NT2/D1 (cell line): ENCODE measurements around the gene CLPTM1.

ENCODE experiments used
- DNase-seq: peaks from one replicate; pipeline ENCODE4 v3.0.0-alpha.2; 2011; ENCODE audit warnings: low read depth, low spot score
- H3K27me3 ChIP-seq: 2 replicates; pipeline ENCODE4 v1.6.0; 2011; ENCODE audit warnings: mild to moderate bottlenecking; ENCODE audit not compliant: insufficient read length, insufficient read depth
- H3K36me3 ChIP-seq: 2 replicates; pipeline ENCODE4 v1.6.1; 2011; ENCODE audit warnings: mild to moderate bottlenecking, low read length, mixed read lengths; ENCODE audit not compliant: insufficient read depth, insufficient read length
- H3K4me1 ChIP-seq: 2 replicates; pipeline ENCODE4 v1.5.1; 2011; ENCODE audit not compliant: insufficient read depth, insufficient read length
- H3K4me3 ChIP-seq: 2 replicates; pipeline ENCODE4 v1.5.1; 2011; ENCODE audit warnings: low read depth; ENCODE audit not compliant: insufficient read length
- H3K9ac ChIP-seq: 2 replicates; pipeline ENCODE4 v1.6.0; 2011; ENCODE audit warnings: low read depth; ENCODE audit not compliant: insufficient read length
- H3K9me3 ChIP-seq: 2 replicates; pipeline ENCODE4 v1.5.1; 2011; ENCODE audit warnings: mild to moderate bottlenecking, low read length; ENCODE audit not compliant: insufficient read depth
- SUZ12 ChIP-seq: IDR thresholded peaks from 2 replicates; pipeline ENCODE4 v1.6.1; 2011; ENCODE audit not compliant: insufficient read length, insufficient read depth; ENCODE audit errors: extremely low read depth
- YY1 ChIP-seq: IDR thresholded peaks from 2 replicates; pipeline ENCODE4 v1.6.1; 2011; ENCODE audit not compliant: insufficient read length, insufficient read depth
- ZNF274 ChIP-seq: IDR thresholded peaks from 2 replicates; pipeline ENCODE4 v1.6.1; 2011; ENCODE audit warnings: mild to moderate bottlenecking, low read depth, low read length

CLPTM1 gene

DNA sequence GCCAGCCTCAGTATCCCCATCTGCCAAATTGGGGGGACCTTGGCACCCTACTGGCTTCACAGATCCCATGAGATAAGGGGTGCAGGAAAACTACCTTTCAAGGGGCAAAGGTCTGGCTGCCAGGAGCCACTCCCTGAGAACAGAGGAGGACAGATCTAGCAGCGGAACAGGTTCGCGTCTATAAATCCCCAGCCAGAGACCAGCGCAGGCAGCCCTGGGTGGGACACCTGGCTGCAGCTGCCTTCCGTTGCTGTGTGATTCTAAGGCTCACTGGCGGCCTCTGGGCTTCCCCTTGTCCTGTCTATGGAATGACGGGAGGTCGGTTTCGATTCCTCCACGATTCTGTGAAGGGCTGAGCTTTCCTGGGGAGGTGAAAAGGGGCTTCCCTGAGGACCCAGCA, 53.4 kb downstream of the CLPTM1 start:
- Histone ChIP-seq H3K27me3 (no peaks in the 10 kb centered on the region), H3K9ac (no peak overlapping the region), H3K9me3 (no peaks in the 10 kb centered on the region), H3K4me3 (no peak overlapping the region), H3K4me1 (peaks cover 2% of the 10 kb centered on the region), H3K36me3 (peaks cover 27% of the 10 kb centered on the region)
- no peak for TF ChIP-seq ZNF274
- TF ChIP-seq YY1 = no peak
- TF ChIP-seq SUZ12 = no peak
- no peak for DNase-seq

DNA sequence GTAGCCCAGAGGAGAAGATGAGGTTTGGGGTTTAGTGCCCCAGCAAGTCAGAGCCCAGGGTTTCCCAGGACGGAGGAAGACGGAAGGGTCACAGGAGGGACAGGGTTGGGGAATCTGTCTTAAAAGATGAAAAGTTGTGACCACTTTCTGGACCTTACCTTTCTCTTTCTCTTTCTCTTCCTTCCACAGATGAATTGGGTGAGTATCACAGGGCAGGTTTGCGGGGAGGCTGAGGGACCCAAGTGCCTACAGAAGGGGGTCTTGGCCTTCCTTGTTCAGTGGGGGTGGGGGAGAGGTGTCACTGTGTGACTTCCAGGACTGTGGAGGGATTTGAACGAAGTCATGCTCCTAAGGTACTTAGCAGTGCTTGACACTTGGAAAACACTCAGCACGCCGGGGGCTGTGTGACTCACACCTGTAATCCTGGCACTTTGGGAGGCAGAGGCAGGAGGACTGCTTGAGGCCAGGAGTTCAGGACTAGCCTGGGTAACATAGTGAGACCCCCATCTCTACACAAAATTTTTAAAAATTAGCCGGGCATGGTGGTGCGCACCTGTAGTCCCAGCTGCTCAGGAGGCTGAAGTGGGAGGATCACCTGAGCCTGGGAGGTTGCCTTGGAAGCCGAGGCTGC, 54.6 kb downstream of the CLPTM1 start:
- Histone ChIP-seq H3K36me3 (peaks cover 26% of the 10 kb centered on the region), H3K4me3 (no peak overlapping the region), H3K27me3 (no peaks in the 10 kb centered on the region), H3K4me1 (peaks cover 2% of the 10 kb centered on the region), H3K9ac (no peak overlapping the region), H3K9me3 (no peaks in the 10 kb centered on the region)
- TF ChIP-seq ZNF274 (no peak), SUZ12 (no peak), YY1 (no peak)
- DNase-seq = no peak

DNA sequence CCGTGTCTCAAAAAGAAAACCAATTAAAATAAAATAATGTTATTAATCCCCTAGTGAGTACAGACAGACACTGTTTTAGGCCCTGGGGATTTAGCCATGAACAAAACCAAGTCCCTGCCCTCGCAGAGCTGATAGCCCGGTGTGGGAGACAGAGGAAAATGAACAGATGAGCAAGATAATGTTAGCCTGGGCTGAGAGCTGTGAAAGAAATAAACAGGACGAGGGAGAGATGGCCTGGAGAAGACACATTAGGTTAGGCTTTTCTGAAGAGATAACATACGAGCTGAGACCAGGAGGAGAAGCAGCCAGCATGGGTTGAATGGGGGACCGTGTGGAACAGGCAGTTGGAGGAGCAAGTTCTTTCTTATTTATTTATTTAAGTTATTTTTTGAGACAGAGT, 55.1 kb downstream of the CLPTM1 start:
- Histone ChIP-seq H3K4me3 (no peak overlapping the region), H3K36me3 (peaks cover 22% of the 10 kb centered on the region), H3K9ac (no peak overlapping the region), H3K9me3 (no peaks in the 10 kb centered on the region), H3K4me1 (peaks cover 2% of the 10 kb centered on the region), H3K27me3 (no peaks in the 10 kb centered on the region)
- no peak for DNase-seq
- TF ChIP-seq ZNF274 = no peak

DNA sequence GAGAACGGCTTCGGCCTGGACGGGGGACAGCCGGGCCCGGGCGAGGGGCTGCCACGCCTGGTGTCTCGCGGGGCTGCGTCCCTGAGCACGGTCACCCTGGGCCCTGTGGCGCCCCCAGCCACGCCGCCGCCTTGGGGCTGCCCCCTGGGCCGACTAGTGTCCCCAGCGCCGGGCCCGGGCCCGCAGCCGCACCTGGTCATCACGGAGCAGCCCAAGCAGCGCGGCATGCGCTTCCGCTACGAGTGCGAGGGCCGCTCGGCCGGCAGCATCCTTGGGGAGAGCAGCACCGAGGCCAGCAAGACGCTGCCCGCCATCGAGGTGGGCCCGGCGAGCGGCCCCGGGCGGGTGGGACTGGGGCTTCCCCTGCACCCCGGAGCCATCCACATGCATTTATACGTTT, 56.8 kb downstream of the CLPTM1 start:
- DNase-seq = no peak
- Histone ChIP-seq H3K4me1 (peaks cover 2% of the 10 kb centered on the region), H3K4me3 (no peak overlapping the region), H3K9me3 (no peaks in the 10 kb centered on the region), H3K36me3 (peaks cover 18% of the 10 kb centered on the region), H3K9ac (no peak overlapping the region), H3K27me3 (no peaks in the 10 kb centered on the region)
- TF ChIP-seq ZNF274 = no peak
- no peak for TF ChIP-seq SUZ12
- no peak for TF ChIP-seq YY1

DNA sequence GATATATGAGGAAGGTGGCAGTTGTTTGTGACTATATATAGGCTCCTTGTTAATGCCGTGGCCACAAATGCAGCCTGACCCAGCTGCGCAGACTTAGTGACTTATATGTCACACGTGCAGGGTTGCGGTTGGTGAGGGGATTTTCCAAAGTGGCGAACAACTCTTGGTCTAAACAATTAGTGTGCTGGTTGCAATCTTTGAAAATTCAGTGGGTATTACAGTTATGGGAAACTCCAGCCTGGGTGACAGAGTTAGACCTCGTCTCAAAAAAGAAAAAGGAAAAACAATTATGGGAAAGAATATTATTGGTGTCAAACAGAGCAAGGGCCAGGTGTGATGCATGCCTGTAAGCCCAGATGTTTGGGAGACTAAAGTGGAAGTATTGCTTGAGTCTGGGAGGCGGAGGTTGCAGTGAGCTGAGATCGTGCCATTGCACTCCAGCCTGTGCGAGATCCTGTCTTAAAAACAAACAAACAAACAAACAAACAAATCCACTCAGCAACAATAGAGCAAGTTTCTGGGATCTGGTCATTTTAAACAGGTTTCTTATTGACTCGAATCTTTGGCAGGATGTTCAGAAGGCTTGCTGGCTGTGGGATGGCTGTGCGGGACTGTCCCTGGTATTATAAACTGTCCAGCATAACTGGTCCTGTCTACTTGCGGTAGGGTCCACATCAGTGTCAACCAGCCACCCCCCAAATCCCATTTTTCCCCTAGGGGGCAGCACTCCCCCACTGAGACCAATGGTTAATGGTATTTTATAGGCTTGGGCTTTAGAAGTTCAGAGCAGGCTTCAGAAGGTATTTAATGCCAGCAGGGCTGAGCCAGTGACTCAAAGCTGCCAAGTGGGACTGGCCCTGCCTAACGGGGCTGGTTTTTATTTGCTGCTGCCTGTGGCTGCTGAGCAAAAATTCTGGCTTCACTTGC, 61.5 kb downstream of the CLPTM1 start:
- Histone ChIP-seq H3K36me3 (peaks cover 11% of the 10 kb centered on the region), H3K4me1 (no peaks in the 10 kb centered on the region), H3K4me3 (no peak overlapping the region), H3K27me3 (no peaks in the 10 kb centered on the region), H3K9ac (no peak overlapping the region), H3K9me3 (no peaks in the 10 kb centered on the region)
- TF ChIP-seq SUZ12 (no peak), YY1 (no peak), ZNF274 (no peak)
- peak; percentile 36 for DNase-seq

DNA sequence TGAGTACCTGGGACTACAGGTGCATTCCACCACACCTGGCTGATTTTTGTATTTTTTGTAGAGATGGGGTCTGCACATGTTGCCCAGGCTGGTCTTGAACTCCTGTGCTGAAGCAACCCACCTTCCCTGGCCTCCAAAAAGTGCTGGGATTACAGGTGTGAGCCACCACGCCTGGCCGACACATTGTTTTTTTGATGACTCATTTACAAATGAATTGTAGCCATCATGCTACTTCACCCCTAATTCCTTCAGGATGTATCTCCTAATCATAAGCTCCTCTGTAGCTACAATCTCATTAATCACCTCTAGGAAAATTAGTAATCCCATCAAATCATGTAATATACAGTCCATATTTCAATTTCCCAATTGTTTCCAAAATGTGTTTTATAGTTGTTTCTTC, 64.0 kb downstream of the CLPTM1 start:
- DNase-seq = no peak
- Histone ChIP-seq H3K9me3 (no peaks in the 10 kb centered on the region), H3K4me3 (no peak overlapping the region), H3K36me3 (peaks cover 14% of the 10 kb centered on the region), H3K9ac (no peak overlapping the region), H3K27me3 (no peaks in the 10 kb centered on the region), H3K4me1 (no peaks in the 10 kb centered on the region)
- TF ChIP-seq SUZ12 = no peak
- no peak for TF ChIP-seq YY1
- TF ChIP-seq ZNF274 = no peak

DNA sequence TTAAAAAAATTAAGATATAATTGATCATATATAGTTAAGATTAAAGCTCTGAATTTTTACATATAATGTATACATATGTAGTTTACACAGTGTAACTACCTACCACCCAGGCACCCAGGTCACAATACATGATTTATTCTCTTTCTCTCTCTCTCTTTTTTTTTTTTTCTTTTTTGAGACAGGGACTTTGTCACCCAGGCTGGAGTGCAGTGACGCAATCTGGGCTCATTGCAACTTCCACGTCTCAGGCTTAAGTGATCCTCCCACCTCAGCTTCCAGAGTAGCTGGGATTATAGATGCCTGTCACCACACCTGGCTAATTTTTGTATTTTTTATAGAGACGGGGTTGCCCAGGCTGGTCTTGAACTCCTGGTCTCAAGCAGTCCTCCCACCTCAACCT, 64.9 kb downstream of the CLPTM1 start:
- DNase-seq = no peak
- H3K36me3 ChIP-seq = peaks cover 16% of the 10 kb centered on the region
- H3K27me3 ChIP-seq = no peaks in the 10 kb centered on the region
- TF ChIP-seq ZNF274 (no peak), SUZ12 (no peak), YY1 (no peak)
- no peak overlapping the region for H3K4me3 ChIP-seq
- no peaks in the 10 kb centered on the region for H3K9me3 ChIP-seq
- H3K4me1 ChIP-seq = no peaks in the 10 kb centered on the region
- H3K9ac ChIP-seq = no peak overlapping the region

DNA sequence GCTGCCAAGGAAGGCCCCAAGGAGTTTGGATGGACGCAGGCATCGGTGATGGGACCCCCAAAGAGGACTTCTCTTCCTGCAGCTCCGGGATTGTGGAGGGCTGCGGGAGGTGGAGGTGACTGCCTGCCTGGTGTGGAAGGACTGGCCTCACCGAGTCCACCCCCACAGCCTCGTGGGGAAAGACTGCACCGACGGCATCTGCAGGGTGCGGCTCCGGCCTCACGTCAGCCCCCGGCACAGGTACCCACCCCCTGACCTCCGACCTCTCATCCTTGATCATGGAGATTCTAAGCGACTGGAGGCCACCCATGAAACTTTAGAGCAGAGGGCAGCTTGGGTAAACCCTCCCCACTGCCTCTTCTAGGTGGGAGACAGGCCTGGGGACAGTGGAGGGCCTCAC, 66.8 kb downstream of the CLPTM1 start:
- no peaks in the 10 kb centered on the region for H3K9me3 ChIP-seq
- no peaks in the 10 kb centered on the region for H3K27me3 ChIP-seq
- no peak overlapping the region for H3K9ac ChIP-seq
- no peak overlapping the region for H3K4me3 ChIP-seq
- H3K36me3 ChIP-seq = peaks cover 17% of the 10 kb centered on the region
- no peaks in the 10 kb centered on the region for H3K4me1 ChIP-seq
- no peak for DNase-seq
- TF ChIP-seq ZNF274 = no peak
- no peak for TF ChIP-seq SUZ12
- no peak for TF ChIP-seq YY1
